Measurements from ENCODE around the gene RBM15. TPM values are rescaled to one million over a fixed set of nuclear protein-coding genes. Genes with fewer than 3 reads are reported as not detected.

The RBM15 gene
- total RNA-seq, 4 donors from 2014 or later, result 24.1 to 42.4 (median 31.4) TPM

- no peak for TF ChIP-seq CTCF (IDR thresholded peaks at IDR 0.05; ENCODE audit: low read depth)
These were observed 5.0 kb downstream of the RBM15 start for GRCh38 chr1:110344152-110344551.

GRCh38 chr1:110345480-110345879 lies 6.3 kb downstream of the RBM15 start:
- no peak for TF ChIP-seq CTCF (IDR thresholded peaks at IDR 0.05; ENCODE audit: low read depth)

- TF ChIP-seq CTCF (IDR thresholded peaks at IDR 0.05; ENCODE audit: low read depth), result no peak
These were observed 7.5 kb downstream of the RBM15 start for GRCh38 chr1:110346690-110347089.

- no peak for TF ChIP-seq CTCF (IDR thresholded peaks at IDR 0.05; ENCODE audit: low read depth)
These were observed 8.2 kb downstream of the RBM15 start for GRCh38 chr1:110347182-110347893.

GRCh38 chr1:110348050-110348449 lies 8.9 kb downstream of the RBM15 start:
- TF ChIP-seq CTCF (IDR thresholded peaks at IDR 0.05; ENCODE audit: low read depth), result no peak

- TF ChIP-seq CTCF (IDR thresholded peaks at IDR 0.05; ENCODE audit: low read depth), result no peak
These were observed 9.6 kb downstream of the RBM15 start for GRCh38 chr1:110348771-110349170.

GRCh38 chr1:110350360-110350759 lies 11.2 kb downstream of the RBM15 start:
- no peak for TF ChIP-seq CTCF (IDR thresholded peaks at IDR 0.05; ENCODE audit: low read depth)
